ENCODE data around the gene SGSM2. TPM values are rescaled to one million over a fixed set of nuclear protein-coding genes. Genes with fewer than 3 reads are reported as not detected.

SGSM2 gene
- polyA plus RNA-seq, 1 donor (not counting 4 experiments of a cell fraction or from before 2014, with no cell fraction given) = 16.4 TPM

DNA sequence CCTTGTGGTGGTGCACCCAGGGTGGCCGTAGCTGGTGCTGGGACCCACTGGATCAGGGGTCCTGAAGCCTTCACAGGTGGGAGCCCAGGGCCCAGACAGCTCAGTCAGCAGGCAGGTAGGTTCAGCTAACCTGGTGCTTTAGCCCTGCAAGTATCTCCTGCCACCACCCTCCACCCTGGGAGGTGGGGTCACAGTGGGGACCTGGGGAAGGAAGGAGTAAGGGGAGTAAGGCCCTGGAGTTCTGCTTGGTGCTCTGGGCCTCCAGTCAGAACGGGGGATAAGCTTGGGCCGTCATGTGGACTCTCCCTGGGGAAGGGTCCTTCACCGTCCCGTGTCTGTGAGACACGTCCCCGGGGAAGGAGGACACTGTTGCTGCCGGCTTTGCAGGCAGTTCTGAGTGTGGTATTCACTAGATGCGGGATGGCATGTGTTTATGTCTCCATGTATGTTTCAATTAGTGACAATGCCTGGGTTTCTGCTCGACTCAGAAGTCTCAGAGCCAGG is 20.7 kb downstream of the SGSM2 start:
- no peak overlapping the region for H3K4me2 ChIP-seq (ENCODE audit: control insufficient read depth, extremely low read depth, insufficient read depth, low read depth, low read length)

DNA sequence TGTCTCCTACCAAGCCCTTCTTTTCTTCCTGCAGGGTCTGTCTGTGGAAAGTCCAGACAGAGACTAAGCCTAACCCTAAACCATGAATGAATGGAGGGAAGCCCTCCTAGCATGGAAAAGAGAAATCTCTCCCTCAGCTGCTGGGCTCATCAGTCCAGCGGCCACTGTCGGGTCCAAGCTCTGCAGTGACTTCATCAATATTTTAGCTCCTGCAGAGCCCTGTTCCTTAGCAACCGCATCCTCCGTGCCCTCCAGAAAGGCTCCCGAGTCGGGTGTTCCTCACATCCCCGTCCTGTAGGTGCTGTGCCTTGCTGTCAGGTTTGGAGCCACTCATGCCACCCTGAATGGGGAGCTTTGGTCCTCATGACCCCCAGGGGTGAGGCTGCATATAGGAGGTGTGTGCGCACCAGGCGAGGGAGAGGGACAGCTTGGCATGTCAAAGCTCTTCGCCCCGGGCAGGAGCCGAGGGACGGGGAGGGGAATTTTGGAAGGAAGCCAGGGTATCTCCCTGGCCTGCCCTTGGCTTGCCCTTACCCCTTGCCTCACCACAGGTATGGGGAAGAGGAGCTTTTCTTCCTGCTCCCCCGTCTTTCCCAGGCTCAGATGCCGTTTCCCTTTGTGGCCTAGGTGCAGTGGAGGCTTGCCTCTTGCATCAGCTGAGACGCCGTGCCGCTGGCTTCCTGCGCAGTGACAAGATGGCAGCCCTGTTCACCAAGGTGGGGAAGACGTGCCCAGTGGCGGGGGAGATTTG is 23.9 kb downstream of the SGSM2 start:
- DNase-seq (ENCODE audit: low read depth, low spot score) = no peak
- no peak for FAIRE-seq

More for the DNA sequence above, 20.7 kb downstream of the SGSM2 start:
- H3K4me3 ChIP-seq (ENCODE audit: control insufficient read depth in 2 of 3, extremely low read depth in 1 of 3, insufficient read depth in 2 of 3, low read depth in 1 of 3, low read length in 3 of 3) = no peak overlapping the region
- no peaks in the 10 kb centered on the region for H3K9me3 ChIP-seq (ENCODE audit: control insufficient read depth, low read depth, low read length)
- H2AFZ ChIP-seq (ENCODE audit: control insufficient read depth, low read length) = no peak overlapping the region
- H4K20me1 ChIP-seq (ENCODE audit: control insufficient read depth, extremely low read depth, insufficient read depth, low read length) = no peaks in the 10 kb centered on the region
- H3K27me3 ChIP-seq (ENCODE audit: control insufficient read depth, extremely low read depth, insufficient read depth, low read length) = no peaks in the 10 kb centered on the region
- H3K79me2 ChIP-seq (ENCODE audit: control insufficient read depth, insufficient read depth, low read length) = no peaks in the 10 kb centered on the region
- no peak for FAIRE-seq
- H3K4me1 ChIP-seq (ENCODE audit: control insufficient read depth, extremely low read depth, insufficient read depth, low read length) = peaks cover 21% of the 10 kb centered on the region
- peaks cover 0 to 2% of the 10 kb centered on the region in 2 experiments for H3K36me3 ChIP-seq (ENCODE audit: control insufficient read depth in 2 of 2, extremely low read depth in 1 of 2, insufficient read depth in 2 of 2, low read length in 2 of 2)
- dilution Hi-C loops (cut with MboI; ENCODE audit: extremely low pct_ligation_motif_present, low sequenced_read_pairs) = no loop called here
- H3K9ac ChIP-seq (ENCODE audit: control insufficient read depth, extremely low read depth, insufficient read depth, low read length) = no peak overlapping the region
- no peaks in the 10 kb centered on the region for H3K9me1 ChIP-seq (ENCODE audit: control insufficient read depth, extremely low read depth, insufficient read depth, low read length)
- H3K27ac ChIP-seq (ENCODE audit: control insufficient read depth, insufficient read depth, low read length) = no peak overlapping the region
- TF ChIP-seq EZH2 (IDR thresholded peaks at IDR 0.05; ENCODE audit: low read length) = no peak
- TF ChIP-seq, protein P1, sequence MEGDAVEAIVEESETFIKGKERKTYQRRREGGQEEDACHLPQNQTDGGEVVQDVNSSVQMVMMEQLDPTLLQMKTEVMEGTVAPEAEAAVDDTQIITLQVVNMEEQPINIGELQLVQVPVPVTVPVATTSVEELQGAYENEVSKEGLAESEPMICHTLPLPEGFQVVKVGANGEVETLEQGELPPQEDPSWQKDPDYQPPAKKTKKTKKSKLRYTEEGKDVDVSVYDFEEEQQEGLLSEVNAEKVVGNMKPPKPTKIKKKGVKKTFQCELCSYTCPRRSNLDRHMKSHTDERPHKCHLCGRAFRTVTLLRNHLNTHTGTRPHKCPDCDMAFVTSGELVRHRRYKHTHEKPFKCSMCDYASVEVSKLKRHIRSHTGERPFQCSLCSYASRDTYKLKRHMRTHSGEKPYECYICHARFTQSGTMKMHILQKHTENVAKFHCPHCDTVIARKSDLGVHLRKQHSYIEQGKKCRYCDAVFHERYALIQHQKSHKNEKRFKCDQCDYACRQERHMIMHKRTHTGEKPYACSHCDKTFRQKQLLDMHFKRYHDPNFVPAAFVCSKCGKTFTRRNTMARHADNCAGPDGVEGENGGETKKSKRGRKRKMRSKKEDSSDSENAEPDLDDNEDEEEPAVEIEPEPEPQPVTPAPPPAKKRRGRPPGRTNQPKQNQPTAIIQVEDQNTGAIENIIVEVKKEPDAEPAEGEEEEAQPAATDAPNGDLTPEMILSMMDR (optimal IDR thresholded peaks at IDR 0.05 in 1 of 3, IDR thresholded peaks at IDR 0.05 in 1 of 3, conservative IDR thresholded peaks at IDR 0.05 in 1 of 3; ENCODE audit: extremely low read depth in 1 of 3, insufficient read depth in 2 of 3, low read length in 3 of 3) = no peak
- DNase-seq (ENCODE audit: low read depth, low spot score) = no peak

More for the DNA sequence above, 23.9 kb downstream of the SGSM2 start:
- H3K27ac ChIP-seq (ENCODE audit: control insufficient read depth, insufficient read depth, low read length) = no peak overlapping the region
- H3K4me3 ChIP-seq (ENCODE audit: control insufficient read depth in 2 of 3, extremely low read depth in 1 of 3, insufficient read depth in 2 of 3, low read depth in 1 of 3, low read length in 3 of 3) = no peak overlapping the region
- no peaks in the 10 kb centered on the region for H4K20me1 ChIP-seq (ENCODE audit: control insufficient read depth, extremely low read depth, insufficient read depth, low read length)
- no peak overlapping the region for H3K4me2 ChIP-seq (ENCODE audit: control insufficient read depth, extremely low read depth, insufficient read depth, low read depth, low read length)
- H3K9ac ChIP-seq (ENCODE audit: control insufficient read depth, extremely low read depth, insufficient read depth, low read length) = no peak overlapping the region
- H2AFZ ChIP-seq (ENCODE audit: control insufficient read depth, low read length) = no peak overlapping the region
- no peaks in the 10 kb centered on the region for H3K9me3 ChIP-seq (ENCODE audit: control insufficient read depth, low read depth, low read length)
- H3K9me1 ChIP-seq (ENCODE audit: control insufficient read depth, extremely low read depth, insufficient read depth, low read length) = no peaks in the 10 kb centered on the region
- TF ChIP-seq, protein P1 (optimal IDR thresholded peaks at IDR 0.05 in 1 of 3, IDR thresholded peaks at IDR 0.05 in 1 of 3, conservative IDR thresholded peaks at IDR 0.05 in 1 of 3; ENCODE audit: extremely low read depth in 1 of 3, insufficient read depth in 2 of 3, low read length in 3 of 3) = no peak
- TF ChIP-seq EZH2 (IDR thresholded peaks at IDR 0.05; ENCODE audit: low read length) = no peak
- H3K27me3 ChIP-seq (ENCODE audit: control insufficient read depth, extremely low read depth, insufficient read depth, low read length) = no peaks in the 10 kb centered on the region
- peaks cover 16% of the 10 kb centered on the region for H3K4me1 ChIP-seq (ENCODE audit: control insufficient read depth, extremely low read depth, insufficient read depth, low read length)
- no peaks in the 10 kb centered on the region for H3K79me2 ChIP-seq (ENCODE audit: control insufficient read depth, insufficient read depth, low read length)
- dilution Hi-C loops (cut with MboI; ENCODE audit: extremely low pct_ligation_motif_present, low sequenced_read_pairs) = no loop called here
- H3K36me3 ChIP-seq (ENCODE audit: control insufficient read depth in 2 of 2, extremely low read depth in 1 of 2, insufficient read depth in 2 of 2, low read length in 2 of 2) = peaks cover 5 to 6% of the 10 kb centered on the region in 2 experiments

Data from keratinocyte (primary cell).